A549 treated with Hydrocortisone at 1 μM for 4 hours (cell line): Measurements from ENCODE around the gene NOTCH1. TPM values are rescaled to one million over a fixed set of nuclear protein-coding genes. Genes with fewer than 3 reads are reported as not detected.

Experiments used
- total RNA-seq: library from RNA; stranded (reverse); fragments of 200-300 nt; extraction: Qiagen RNA extraction; gene quantifications from 5 replicates; pipeline ENCODE4 v1.2.3, GENCODE V29; 2022

NOTCH1 gene
- 9.3 to 12.0 TPM (median 11.1 TPM) in 5 replicates for total RNA-seq

GRCh38 chr9:136545965-136546696 lies at the start of gene NOTCH1:
Gene NOTCH1, minus strand, starts transcription at chr9:136546048. Its CDS starts 262 bp downstream, at chr9:136545786.

GRCh38 chr9:136482793-136483588 lies 62.9 kb downstream of the NOTCH1 start, which contains the start of gene SEC16A:
Gene SEC16A, minus strand, starts transcription at chr9:136483040. Its CDS starts 5,425 bp downstream, at chr9:136477615.

Other genes with a start within 250 kb of the NOTCH1 start
- 0.02 to 0.03 TPM in 2 of 5 replicates, not detected in the others for gene CCDC187, start 242.0 kb downstream of the NOTCH1 start, total RNA-seq
- gene GPSM1, start 218.5 kb downstream of the NOTCH1 start, total RNA-seq = 10.3 to 14.9 TPM (median 13.5 TPM) in 5 replicates
- gene DNLZ, start 182.3 kb downstream of the NOTCH1 start, total RNA-seq = 18.3 to 40.2 TPM (median 36.0 TPM) in 5 replicates
- gene CARD9, start 172.4 kb downstream of the NOTCH1 start, total RNA-seq = 0.81 to 1.7 TPM (median 0.97 TPM) in 5 replicates
- gene SNAPC4, start 145.9 kb downstream of the NOTCH1 start, total RNA-seq = 11.6 to 13.3 TPM (median 12.0 TPM) in 5 replicates
- 62.3 to 72.1 TPM (median 70.1 TPM) in 5 replicates for gene ENTR1, start 135.4 kb downstream of the NOTCH1 start, total RNA-seq
- gene PMPCA, start 135.4 kb downstream of the NOTCH1 start, total RNA-seq = 80.0 to 132 TPM (median 81.1 TPM) in 5 replicates
- gene INPP5E, start 106.2 kb downstream of the NOTCH1 start, total RNA-seq = 14.1 to 21.2 TPM (median 19.7 TPM) in 5 replicates
- gene SEC16A, start 63.0 kb downstream of the NOTCH1 start, total RNA-seq = 54.8 to 61.7 TPM (median 59.6 TPM) in 5 replicates
- 35.0 to 59.2 TPM (median 54.3 TPM) in 5 replicates for gene EGFL7, start 116.9 kb upstream of the NOTCH1 start, total RNA-seq
- gene AGPAT2, start 141.4 kb upstream of the NOTCH1 start, total RNA-seq = 72.0 to 106 TPM (median 101 TPM) in 5 replicates
- gene DIPK1B, start 166.5 kb upstream of the NOTCH1 start, total RNA-seq = 6.4 to 9.1 TPM (median 8.0 TPM) in 5 replicates
- gene LCN10, start 196.9 kb upstream of the NOTCH1 start, total RNA-seq = not detected in 5 replicates
- not detected in 5 replicates for gene LCN6, start 202.5 kb upstream of the NOTCH1 start, total RNA-seq
- not detected in 5 replicates for gene LCN8, start 212.2 kb upstream of the NOTCH1 start, total RNA-seq
- 0.03 to 0.13 TPM in 2 of 5 replicates, not detected in the others for gene LCN15, start 218.5 kb upstream of the NOTCH1 start, total RNA-seq
- gene TMEM141, start 245.3 kb upstream of the NOTCH1 start, total RNA-seq = 60.3 to 79.3 TPM (median 78.5 TPM) in 5 replicates